ENCODE results near the gene LRRIQ4.

DNA sequence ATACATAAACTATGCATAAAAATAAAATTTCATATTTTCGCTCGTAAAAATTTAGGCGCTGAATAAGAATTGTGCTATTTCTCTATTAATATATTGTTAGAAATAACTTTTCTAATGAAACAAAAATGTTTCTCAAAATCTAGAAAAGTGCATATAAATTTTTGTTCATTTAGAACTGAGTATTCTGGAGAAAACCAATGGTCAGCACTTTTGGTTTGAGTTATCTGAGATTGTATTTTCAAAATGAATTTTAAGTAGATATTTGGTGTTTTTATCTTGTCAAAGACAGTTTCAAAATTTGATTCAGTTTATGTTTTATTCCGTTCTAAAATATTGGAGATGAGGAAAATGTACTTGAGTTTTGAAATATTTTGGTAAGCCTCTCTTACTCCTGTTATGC, 25.6 kb upstream of the LRRIQ4 start:
- no peak for TF ChIP-seq POLR2A (IDR thresholded peaks at IDR 0.05)
- TF ChIP-seq, protein P1, sequence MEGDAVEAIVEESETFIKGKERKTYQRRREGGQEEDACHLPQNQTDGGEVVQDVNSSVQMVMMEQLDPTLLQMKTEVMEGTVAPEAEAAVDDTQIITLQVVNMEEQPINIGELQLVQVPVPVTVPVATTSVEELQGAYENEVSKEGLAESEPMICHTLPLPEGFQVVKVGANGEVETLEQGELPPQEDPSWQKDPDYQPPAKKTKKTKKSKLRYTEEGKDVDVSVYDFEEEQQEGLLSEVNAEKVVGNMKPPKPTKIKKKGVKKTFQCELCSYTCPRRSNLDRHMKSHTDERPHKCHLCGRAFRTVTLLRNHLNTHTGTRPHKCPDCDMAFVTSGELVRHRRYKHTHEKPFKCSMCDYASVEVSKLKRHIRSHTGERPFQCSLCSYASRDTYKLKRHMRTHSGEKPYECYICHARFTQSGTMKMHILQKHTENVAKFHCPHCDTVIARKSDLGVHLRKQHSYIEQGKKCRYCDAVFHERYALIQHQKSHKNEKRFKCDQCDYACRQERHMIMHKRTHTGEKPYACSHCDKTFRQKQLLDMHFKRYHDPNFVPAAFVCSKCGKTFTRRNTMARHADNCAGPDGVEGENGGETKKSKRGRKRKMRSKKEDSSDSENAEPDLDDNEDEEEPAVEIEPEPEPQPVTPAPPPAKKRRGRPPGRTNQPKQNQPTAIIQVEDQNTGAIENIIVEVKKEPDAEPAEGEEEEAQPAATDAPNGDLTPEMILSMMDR (IDR thresholded peaks at IDR 0.05 in 4 of 5, conservative IDR thresholded peaks at IDR 0.05 in 1 of 5): no peak
